MM.1S (cell line): ENCODE results near the gene RASSF1.

Experiments
- DNase-seq: peaks from one replicate; pipeline ENCODE4 v3.0.0-alpha.2; 2015
- H2AFZ ChIP-seq: fragments of 300-600 bp; sonication (generic); 2 replicates; pipeline ENCODE4 v1.6.0; 2016; ENCODE audit warnings: antibody characterized with exemption, low read length
- H3F3A ChIP-seq: fragments of 300-600 bp; sonication (generic); 2 replicates; pipeline ENCODE4 v1.6.1; 2016; ENCODE audit warnings: mild to moderate bottlenecking, antibody characterized with exemption, low read length, moderate library complexity, mixed read lengths; ENCODE audit not compliant: insufficient read depth
- H3K27ac ChIP-seq: fragments of 300-600 bp; sonication (generic); 2 replicates; pipeline ENCODE4 v1.5.1; 2016; ENCODE audit warnings: mild to moderate bottlenecking, low read length
- H3K27me3 ChIP-seq: fragments of 300-600 bp; sonication (generic); replicated peaks from 2 replicates; pipeline ENCODE4 v1.6.0; 2016; ENCODE audit warnings: low read length; ENCODE audit not compliant: insufficient read depth
- H3K36me3 ChIP-seq: fragments of 300-600 bp; sonication (generic); replicated peaks from 2 replicates; pipeline ENCODE4 v1.6.1; 2016; ENCODE audit warnings: mild to moderate bottlenecking, low read length, mixed read lengths; ENCODE audit not compliant: insufficient read depth
- H3K4me1 ChIP-seq: fragments of 300-600 bp; sonication (generic); 2 replicates; pipeline ENCODE4 v1.6.1; 2016; ENCODE audit warnings: low read length, mixed read lengths
- H3K4me2 ChIP-seq: fragments of 300-600 bp; sonication (generic); 2 replicates; pipeline ENCODE4 v1.6.0; 2016; ENCODE audit warnings: low read depth, low read length
- H3K4me3 ChIP-seq: fragments of 300-600 bp; sonication (generic); 2 replicates; pipeline ENCODE4 v1.5.1; 2016; ENCODE audit warnings: low read length, mixed read lengths
- H3K79me2 ChIP-seq: fragments of 300-600 bp; sonication (generic); 2 replicates; pipeline ENCODE4 v1.6.1; 2016; ENCODE audit warnings: mixed run types, low read length, mixed read lengths
- H3K9ac ChIP-seq: fragments of 300-600 bp; sonication (generic); 2 replicates; pipeline ENCODE4 v1.6.1; 2016; ENCODE audit warnings: low read length, mixed read lengths
- H3K9me2 ChIP-seq: fragments of 300-600 bp; sonication (generic); replicated peaks from 2 replicates; pipeline ENCODE4 v1.6.1; 2016; ENCODE audit warnings: mild to moderate bottlenecking, low read length, mixed read lengths; ENCODE audit not compliant: insufficient read depth
- H3K9me3 ChIP-seq: fragments of 300-600 bp; sonication (generic); replicated peaks from 2 replicates; pipeline ENCODE4 v1.6.1; 2016; ENCODE audit warnings: mild to moderate bottlenecking, low read length, mixed read lengths; ENCODE audit not compliant: insufficient read depth
- H4K20me1 ChIP-seq: fragments of 300-600 bp; sonication (generic); 2 replicates; pipeline ENCODE4 v1.6.1; 2016; ENCODE audit warnings: mild to moderate bottlenecking, low read length, moderate library complexity, mixed read lengths; ENCODE audit not compliant: insufficient read depth
- EZH2 ChIP-seq: fragments of 300-600 bp; sonication (generic); optimal IDR thresholded peaks from 2 replicates; pipeline ENCODE3; 2017; ENCODE audit warnings: low read depth, mild to moderate bottlenecking, antibody characterized with exemption, low read length, mixed read lengths
- EZH2phosphoT487 ChIP-seq: fragments of 300-600 bp; sonication (generic); IDR thresholded peaks from 2 replicates; pipeline ENCODE4 v1.6.1; 2018; ENCODE audit warnings: antibody characterized with exemption, low read length
- TF ChIP-seq, protein P1 (sequence below): fragments of 300-600 bp; sonication (generic); IDR thresholded peaks from 2 replicates; pipeline ENCODE4 v1.5.1; 2016; ENCODE audit warnings: antibody characterized with exemption, low read length, mixed read lengths

RASSF1 gene

DNA sequence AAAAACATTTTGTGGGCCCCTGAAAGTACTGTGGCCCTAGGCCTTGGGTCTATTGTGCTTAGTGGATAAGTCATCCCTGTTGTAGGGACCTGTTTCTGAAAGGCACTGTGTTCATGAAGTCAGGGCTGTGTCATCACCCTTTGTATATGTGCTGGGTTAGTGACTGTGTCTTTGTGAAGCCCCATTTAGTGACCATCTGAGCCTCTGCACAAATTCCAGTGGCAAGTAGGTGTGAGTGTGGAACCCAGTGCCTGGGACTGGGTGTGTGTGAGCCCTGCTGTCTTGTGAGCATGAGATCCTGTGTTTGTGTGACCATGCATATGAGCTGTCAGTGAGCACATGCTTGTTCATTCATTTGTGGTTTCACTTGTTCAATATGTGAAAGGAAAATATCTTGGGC is 36.0 kb downstream of the RASSF1 start:
- Histone ChIP-seq H3K9ac (no peak overlapping the region), H3K9me2 (no peaks in the 10 kb centered on the region), H3K4me3 (no peak overlapping the region), H4K20me1 (no peaks in the 10 kb centered on the region), H3K4me1 (peaks cover 5% of the 10 kb centered on the region; the same call in 1 of the 2 replicates), H3F3A (0 out of 2 replicates have a peak, but pooled peaks cover 1% of the 10 kb centered on the region), H2AFZ (no peak overlapping the region), H3K27ac (no peak overlapping the region), H3K36me3 (no peaks in the 10 kb centered on the region), H3K4me2 (no peak overlapping the region), H3K9me3 (no peaks in the 10 kb centered on the region), H3K27me3 (no peaks in the 10 kb centered on the region), H3K79me2 (0 out of 2 replicates have a peak, but pooled peaks cover 3% of the 10 kb centered on the region)
- TF ChIP-seq EZH2phosphoT487 (no peak), EZH2 (no peak)
- TF ChIP-seq, protein P1, sequence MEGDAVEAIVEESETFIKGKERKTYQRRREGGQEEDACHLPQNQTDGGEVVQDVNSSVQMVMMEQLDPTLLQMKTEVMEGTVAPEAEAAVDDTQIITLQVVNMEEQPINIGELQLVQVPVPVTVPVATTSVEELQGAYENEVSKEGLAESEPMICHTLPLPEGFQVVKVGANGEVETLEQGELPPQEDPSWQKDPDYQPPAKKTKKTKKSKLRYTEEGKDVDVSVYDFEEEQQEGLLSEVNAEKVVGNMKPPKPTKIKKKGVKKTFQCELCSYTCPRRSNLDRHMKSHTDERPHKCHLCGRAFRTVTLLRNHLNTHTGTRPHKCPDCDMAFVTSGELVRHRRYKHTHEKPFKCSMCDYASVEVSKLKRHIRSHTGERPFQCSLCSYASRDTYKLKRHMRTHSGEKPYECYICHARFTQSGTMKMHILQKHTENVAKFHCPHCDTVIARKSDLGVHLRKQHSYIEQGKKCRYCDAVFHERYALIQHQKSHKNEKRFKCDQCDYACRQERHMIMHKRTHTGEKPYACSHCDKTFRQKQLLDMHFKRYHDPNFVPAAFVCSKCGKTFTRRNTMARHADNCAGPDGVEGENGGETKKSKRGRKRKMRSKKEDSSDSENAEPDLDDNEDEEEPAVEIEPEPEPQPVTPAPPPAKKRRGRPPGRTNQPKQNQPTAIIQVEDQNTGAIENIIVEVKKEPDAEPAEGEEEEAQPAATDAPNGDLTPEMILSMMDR, result no peak
- DNase-seq, result no peak

GRCh38 chr3:50303013-50303815 is 37.4 kb downstream of the RASSF1 start, which contains the start of gene HYAL1:
HYAL1 (minus strand) TSS chr3:50303574; CDS start chr3:50302956, 618 bp downstream.
- TF ChIP-seq, protein P1, result no peak
- TF ChIP-seq EZH2phosphoT487 (no peak), EZH2 (no peak)
- peaks cover 10% of the 10 kb centered on the region; the same call in 1 of the 2 replicates for H3K4me1 ChIP-seq
- H3K36me3 ChIP-seq, result no peaks in the 10 kb centered on the region
- no peak for DNase-seq
- H3F3A ChIP-seq, result peaks cover 4% of the 10 kb centered on the region; the same call in 1 of the 2 replicates
- no peak within 1 kb of the TSS for H3K4me2 ChIP-seq
- H3K27me3 ChIP-seq, result no peaks in the 10 kb centered on the region
- no peaks in the 10 kb centered on the region for H4K20me1 ChIP-seq
- H3K9me3 ChIP-seq, result no peaks in the 10 kb centered on the region
- H2AFZ ChIP-seq, result no peak within 1 kb of the TSS
- peaks cover 10% of the 10 kb centered on the region; the same call in 1 of the 2 replicates for H3K79me2 ChIP-seq
- H3K9me2 ChIP-seq, result no peaks in the 10 kb centered on the region
- H3K27ac ChIP-seq, result no peak within 1 kb of the TSS
- H3K4me3 ChIP-seq, result no peak within 1 kb of the TSS
- H3K9ac ChIP-seq, result no peak within 1 kb of the TSS

DNA sequence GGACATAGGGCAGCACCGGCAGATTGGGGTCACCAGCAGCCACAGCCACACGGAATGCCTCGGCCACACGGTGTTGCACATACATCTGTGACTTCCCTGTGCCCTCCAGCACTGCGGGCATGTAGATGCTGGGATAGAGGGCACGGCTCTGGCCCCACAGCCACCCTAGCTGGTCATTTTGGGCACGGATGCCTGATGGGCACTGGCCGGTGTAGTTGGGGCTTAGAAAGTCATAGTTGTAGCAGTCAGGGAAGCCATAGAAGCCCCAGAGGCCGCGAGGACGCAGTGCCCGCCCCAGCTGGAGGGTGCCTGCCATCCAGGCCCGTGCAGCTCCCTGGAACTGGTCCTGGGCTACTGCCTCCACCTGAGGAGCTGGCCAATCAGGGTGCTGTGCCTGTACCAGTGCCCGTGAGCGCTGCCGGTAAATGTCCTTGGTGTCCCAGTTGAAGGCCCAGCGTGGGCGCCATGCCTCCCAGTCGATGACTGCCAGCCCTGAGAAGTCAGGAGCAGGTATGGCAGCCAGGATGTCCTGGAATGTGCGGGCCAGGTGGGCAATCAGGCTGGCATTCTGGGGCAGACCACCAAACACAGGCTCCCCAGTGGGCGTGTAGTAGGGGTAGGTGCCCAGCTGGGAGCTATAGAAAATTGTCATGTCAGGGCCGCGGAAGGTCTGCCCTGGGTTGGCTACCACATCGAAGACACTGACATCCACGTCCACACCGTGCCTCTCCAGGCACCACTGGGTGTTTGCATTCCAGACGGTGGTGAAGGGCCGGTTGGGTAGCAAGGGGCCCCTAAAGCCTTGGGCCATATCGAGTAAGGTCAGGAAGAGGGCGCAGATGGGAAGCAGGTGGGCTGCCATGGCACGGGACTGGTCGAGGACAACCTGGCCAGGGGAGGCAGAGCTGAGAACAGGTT is 38.3 kb downstream of the RASSF1 start:
- TF ChIP-seq EZH2 (no peak), EZH2phosphoT487 (no peak)
- TF ChIP-seq, protein P1, result no peak
- Histone ChIP-seq H3K9ac (no peak overlapping the region), H3K4me1 (peaks cover 12% of the 10 kb centered on the region; the same call in 1 of the 2 replicates), H3K36me3 (no peaks in the 10 kb centered on the region), H3F3A (peaks cover 4% of the 10 kb centered on the region; the same call in 1 of the 2 replicates), H2AFZ (no peak overlapping the region), H3K27ac (no peak overlapping the region), H3K9me2 (no peaks in the 10 kb centered on the region), H3K79me2 (peaks cover 11% of the 10 kb centered on the region; the same call in 1 of the 2 replicates), H3K9me3 (no peaks in the 10 kb centered on the region), H3K4me3 (no peak overlapping the region), H3K4me2 (no peak overlapping the region), H3K27me3 (no peaks in the 10 kb centered on the region), H4K20me1 (no peaks in the 10 kb centered on the region)
- DNase-seq, result no peak
